HG03135 (cell line): ENCODE data around the gene C2orf72.
"Not testable (repeated sequence)": the region's sequence is repeated elsewhere in the genome, so short reads cannot be mapped to it uniquely, and the experiment has no call there.

Source experiments
- ATAC-seq: cut with Tn5 transposase; IDR thresholded peaks from one replicate; pipeline ENCODE4 v1.9.1; 2021; ENCODE audit warnings: mild to moderate bottlenecking, moderate library complexity; ENCODE audit not compliant: unreplicated experiment

The C2orf72 gene

GRCh38 chr2:231037202-231037730, at the start of gene C2orf72:
C2orf72 (plus strand) TSS chr2:231037523; CDS start chr2:231037566, 43 bp downstream.
- ATAC-seq, result no peak

- no peak for ATAC-seq
Observed at GRCh38 chr2:230989731-230990130, 47.6 kb upstream of the C2orf72 start.

DNA sequence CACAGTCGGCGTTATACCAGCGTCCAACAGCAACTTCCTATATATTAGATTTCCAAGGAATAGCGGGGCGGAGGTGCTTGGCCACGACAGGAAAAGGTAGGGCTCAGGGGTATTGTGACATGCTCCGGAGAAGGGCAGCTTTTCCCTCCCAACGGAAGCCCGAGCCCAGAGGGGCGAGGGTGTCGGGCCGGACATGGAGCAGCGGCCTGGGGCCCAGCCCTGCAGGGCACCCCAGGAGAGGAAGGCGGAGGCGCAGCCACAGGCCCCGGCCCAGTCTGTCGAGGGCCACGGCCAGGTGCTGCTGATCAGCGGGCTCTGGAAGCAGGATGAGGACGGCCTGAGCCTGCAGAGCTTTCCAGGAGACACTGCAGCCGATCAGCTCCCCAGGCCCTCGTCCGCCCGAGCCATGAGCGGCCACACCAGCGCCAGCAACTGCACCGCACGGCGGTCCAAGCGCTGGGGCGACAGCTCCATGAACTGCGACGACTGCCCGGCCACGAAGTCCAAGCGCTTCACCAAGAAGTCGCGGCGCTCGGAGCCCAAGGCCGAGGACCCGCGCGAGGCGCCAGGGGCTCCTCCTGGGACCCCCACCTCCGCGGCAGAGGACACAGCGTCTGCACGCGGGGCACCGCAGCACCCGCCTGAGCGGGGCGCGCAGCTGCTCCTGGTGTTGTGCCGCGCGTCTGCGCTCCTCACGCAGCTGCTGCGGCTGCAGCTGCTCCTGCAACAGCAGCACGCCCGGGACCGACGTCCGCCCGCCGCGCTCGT, 47.0 kb upstream of the C2orf72 start:
- no peak for ATAC-seq

- no peak for ATAC-seq
Observed at GRCh38 chr2:230990899-230991150, 46.5 kb upstream of the C2orf72 start.

DNA sequence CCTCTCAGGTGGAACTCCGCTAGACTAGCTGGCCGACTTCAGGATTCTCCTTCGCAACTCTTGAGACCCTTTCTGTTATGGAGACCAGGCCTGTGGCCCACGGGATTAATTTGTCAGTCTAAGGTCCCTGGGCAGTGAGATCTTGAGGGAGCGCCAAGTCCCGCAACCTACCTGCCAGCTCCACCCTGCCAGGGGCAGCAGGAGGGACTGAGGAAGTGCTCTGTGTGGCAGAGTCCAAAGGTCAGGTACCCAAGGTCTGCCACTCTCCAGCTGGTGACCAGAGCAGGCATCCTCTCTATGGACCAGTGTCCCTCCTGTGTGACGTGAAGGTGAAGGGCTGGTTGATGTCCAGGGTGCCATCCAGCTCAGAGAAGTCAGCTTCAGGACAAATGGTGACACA, 45.7 kb upstream of the C2orf72 start:
- no peak for ATAC-seq

- no peak for ATAC-seq
Observed at GRCh38 chr2:230995821-230996220, 41.5 kb upstream of the C2orf72 start, which contains the start of gene SPATA3. SPATA3 (plus strand) TSS chr2:230996121; CDS start chr2:230996234, 113 bp downstream.

DNA sequence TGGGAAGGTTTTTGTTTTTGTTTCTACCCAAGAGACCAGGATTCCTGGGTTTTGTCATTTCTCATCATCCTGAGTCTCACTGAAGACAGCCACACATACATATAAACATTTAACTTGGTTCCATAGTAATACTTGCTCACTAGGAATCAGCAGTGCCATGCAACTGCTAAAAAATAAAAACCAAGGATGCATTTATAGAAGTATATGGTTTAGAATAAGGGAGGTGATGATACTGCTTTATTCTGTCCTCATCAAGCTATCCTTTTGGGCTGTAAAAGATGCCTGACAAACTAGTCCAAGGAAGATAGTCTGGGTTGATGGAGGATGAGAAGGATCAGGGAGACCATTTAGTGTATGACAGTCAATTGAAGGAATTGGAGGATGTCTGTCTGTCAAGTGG, 40.7 kb upstream of the C2orf72 start:
- no peak for ATAC-seq

GRCh38 chr2:230998882-230999281, 38.4 kb upstream of the C2orf72 start:
- no peak for ATAC-seq

DNA sequence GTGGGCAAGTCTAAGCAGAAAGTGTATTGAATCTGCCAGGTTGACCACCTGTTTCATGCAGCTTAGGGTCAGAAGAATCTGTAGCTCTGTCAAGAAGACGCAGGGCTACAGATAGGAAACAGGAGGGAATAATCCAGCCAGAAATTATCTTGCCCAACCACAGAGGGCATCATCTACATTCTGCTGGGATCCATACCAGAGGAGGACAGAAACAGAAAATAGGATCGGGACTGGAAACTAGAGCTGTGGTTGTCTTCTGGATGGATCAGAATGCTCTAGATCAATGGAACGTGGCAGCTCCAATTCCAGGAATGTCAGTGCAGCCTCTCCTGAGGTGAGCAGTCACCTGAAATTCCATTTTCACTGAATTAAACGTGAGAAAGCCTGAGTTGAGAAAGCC, 37.8 kb upstream of the C2orf72 start:
- no peak for ATAC-seq

- ATAC-seq, result no peak
Observed at GRCh38 chr2:231000211-231000904, 37.0 kb upstream of the C2orf72 start.

GRCh38 chr2:231001036-231001435, 36.3 kb upstream of the C2orf72 start:
- ATAC-seq, result no peak

- ATAC-seq, result no peak
Observed at GRCh38 chr2:231001921-231002320, 35.4 kb upstream of the C2orf72 start.

- no peak for ATAC-seq
Observed at GRCh38 chr2:231002641-231003040, 34.7 kb upstream of the C2orf72 start.

DNA sequence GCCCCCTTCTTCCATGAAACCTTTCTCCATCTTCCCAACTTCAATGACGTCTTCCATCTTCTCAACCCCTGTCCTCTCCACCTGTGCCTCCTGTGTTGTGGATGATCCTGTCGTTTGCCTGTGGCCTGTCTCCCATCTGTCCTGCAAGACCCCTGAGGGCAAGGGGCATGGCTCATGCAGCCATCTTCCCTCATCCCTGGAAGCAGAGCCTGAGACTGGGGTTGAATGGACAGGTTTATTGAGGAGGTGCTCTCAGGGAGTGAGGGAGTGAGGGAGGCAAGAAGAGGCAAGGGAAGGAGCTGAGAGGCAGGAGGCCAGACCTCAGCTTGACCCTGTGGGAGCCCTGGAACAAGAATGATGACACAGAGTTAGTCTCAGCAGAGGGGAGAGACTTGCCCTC, 34.1 kb upstream of the C2orf72 start:
- ATAC-seq, result no peak

GRCh38 chr2:231004930-231005329, 32.4 kb upstream of the C2orf72 start:
- ATAC-seq, result not testable (repeated sequence)

DNA sequence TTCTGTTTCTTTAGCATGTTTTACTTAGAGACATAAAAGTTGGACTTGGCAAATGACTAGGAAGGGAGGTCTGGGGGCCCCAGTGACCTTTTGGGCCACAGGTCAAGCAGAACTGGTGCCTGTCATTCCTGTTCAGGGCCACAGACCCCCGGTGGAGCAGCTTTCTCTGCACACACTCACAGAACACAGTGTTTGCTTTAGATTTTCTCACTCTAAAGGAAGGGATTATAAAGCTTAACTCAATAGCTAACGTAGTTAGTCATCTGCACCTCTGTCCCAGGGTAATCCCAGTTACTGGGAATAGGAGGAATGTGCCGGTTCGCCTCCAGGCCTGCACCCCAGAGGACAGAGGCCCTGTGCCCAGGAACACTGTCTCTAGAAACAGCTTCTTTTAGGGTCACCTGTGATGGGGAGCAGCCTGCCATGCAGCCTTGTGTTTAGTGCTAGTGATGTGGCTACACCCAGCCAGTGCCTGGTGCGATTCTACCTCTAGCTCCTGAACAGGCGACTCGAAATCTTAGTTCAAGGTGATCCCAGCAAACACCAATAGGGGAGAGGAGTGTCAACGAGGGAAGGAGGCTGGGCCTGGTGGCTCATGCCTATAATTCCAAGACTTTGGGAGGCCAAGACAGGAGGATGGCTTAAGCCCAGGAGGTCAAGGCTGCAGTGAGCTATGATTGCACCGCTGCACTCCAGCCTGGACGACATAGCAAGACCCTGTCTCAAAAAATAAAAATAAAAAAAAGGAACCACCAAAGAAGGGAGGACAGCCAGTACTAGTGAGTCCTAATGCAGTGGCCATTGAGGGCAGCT, 29.8 kb upstream of the C2orf72 start:
- ATAC-seq, result no peak

- no peak for ATAC-seq
Observed at GRCh38 chr2:231008131-231008530, 29.2 kb upstream of the C2orf72 start.

- ATAC-seq, result no peak
Observed at GRCh38 chr2:231009236-231009919, 27.9 kb upstream of the C2orf72 start.

DNA sequence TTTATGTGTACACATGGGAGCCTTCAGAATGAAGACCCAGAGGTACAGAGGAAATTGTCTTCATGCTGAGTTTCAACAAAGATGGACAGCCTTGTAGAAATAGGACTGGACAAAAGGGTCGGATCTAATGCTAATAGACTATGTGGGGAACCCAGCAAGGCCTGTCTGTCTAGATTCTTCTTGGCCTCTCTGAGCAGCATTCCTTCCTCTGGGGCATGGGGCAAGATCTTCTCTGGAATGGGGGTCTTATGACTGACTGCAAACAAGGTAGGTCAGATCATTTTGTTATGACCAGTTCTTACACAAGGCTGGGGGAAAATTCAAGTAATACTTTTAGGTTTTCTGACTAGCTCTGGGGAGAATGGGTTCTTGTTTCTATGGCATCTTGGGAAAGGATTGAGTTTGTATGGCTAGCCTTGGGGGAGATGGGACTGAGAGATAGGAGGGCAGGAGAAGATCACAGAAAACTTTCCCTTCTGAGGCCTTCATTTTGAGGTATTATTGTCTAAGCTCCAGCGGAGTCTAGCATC, 27.1 kb upstream of the C2orf72 start:
- no peak for ATAC-seq

- ATAC-seq, result no peak
Observed at GRCh38 chr2:231011526-231011925, 25.8 kb upstream of the C2orf72 start.

- ATAC-seq, result no peak
Observed at GRCh38 chr2:231012463-231012862, 24.9 kb upstream of the C2orf72 start.
